HG02970 (cell line): ENCODE data around the gene ZNF786.
"Not testable (repeated sequence)": the region's sequence is repeated elsewhere in the genome, so short reads cannot be mapped to it uniquely, and the experiment has no call there.

Experiments used
- ATAC-seq: cut with Tn5 transposase; IDR thresholded peaks from one replicate; pipeline ENCODE4 v1.9.1; 2021; ENCODE audit warnings: mild to moderate bottlenecking, moderate library complexity, moderate number of reproducible peaks; ENCODE audit not compliant: unreplicated experiment, low FRiP score

Gene ZNF786

GRCh38 chr7:149084407-149084806 is 6.1 kb downstream of the ZNF786 start:
- ATAC-seq, result no peak

DNA sequence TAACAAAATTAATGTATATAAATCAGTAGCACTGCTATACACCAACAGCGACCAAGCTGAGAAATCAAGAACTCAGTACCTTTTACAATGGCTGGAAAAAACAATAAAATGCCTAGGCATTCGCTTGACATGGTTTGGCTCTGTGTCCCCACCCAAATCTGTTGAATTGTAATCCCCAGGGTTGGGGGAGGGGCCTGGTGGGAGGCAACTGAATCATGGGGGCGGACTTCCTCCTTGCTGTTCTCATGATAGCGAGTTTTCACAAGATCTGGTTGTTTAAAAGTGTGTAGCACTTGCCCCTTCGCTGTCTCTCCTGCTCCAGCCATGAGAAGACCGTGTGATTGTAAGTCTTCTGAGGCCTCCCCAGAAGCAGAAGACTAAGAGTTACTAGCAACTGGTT is 8.6 kb downstream of the ZNF786 start:
- ATAC-seq, result no peak

GRCh38 chr7:149077594-149077993 is 12.9 kb downstream of the ZNF786 start:
- ATAC-seq, result no peak

DNA sequence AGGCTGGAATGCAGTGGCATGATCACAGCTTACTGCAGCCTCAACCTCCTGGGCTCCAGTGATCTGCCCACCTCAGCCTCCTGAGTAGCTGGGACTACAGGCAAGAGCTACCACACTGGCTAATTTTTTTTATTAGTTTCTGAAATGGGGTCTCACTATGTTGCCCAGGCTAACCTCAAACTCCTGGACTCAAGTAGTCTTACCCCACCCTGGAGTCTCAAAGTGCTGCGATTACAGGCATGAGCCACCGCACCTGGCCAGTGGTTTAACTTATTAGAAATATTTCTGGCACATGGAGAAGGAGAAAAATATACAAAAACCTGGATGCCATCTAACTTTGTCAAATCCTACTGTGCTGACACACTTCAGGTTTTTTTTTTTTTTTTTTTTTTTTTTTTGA is 15.2 kb downstream of the ZNF786 start:
- no peak for ATAC-seq

- ATAC-seq, result no peak
Measured at GRCh38 chr7:149074116-149074885, 16.2 kb downstream of the ZNF786 start.

- no peak for ATAC-seq
Measured at GRCh38 chr7:149072438-149072775, 18.1 kb downstream of the ZNF786 start.

DNA sequence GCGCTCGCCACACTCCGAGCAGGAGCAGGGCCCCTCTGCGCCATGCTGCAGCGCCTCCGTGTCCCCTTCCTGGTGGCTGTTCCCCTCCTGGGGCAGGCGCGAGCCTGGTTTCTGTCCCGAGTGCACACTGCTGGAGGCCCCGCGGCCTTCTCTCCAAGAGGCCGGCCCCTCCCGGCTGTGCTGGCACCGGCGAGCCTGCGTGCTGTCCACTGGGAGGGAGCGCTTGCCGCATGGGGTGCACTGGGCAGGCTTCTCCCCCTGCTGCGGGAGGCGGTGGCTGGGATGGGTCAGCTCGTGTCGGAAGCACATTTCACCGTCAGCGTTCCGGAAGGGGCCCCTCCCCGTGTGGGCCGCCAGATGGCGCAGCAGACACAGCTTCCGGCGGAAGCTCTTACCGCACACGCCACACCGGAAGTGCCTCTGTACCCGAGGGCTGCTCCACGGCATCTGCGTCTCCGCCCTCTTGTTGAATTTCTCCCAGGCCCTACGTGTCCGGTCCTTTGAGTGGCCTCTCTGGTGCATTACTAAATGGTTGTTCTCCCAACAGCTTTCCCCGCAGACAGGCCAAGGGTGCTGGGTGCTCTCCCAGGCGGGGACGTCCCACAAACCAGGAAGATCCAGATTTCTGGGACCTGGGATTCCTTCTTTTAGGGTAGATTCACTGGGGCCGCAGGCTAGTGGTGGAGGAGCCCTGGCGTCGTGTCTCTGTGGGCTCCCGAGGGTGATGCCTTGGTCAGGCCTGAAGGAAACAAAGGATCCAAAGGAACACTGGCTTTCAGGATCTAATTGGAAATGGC is 18.7 kb downstream of the ZNF786 start:
- no peak for ATAC-seq

GRCh38 chr7:149071182-149071635 is 19.3 kb downstream of the ZNF786 start:
- no peak for ATAC-seq

GRCh38 chr7:149070372-149071125 is 20.0 kb downstream of the ZNF786 start:
- ATAC-seq, result no peak

GRCh38 chr7:149067869-149068268 is 22.6 kb downstream of the ZNF786 start:
- ATAC-seq, result no peak

- no peak for ATAC-seq
Measured at GRCh38 chr7:149063476-149063875, 27.0 kb downstream of the ZNF786 start.

DNA sequence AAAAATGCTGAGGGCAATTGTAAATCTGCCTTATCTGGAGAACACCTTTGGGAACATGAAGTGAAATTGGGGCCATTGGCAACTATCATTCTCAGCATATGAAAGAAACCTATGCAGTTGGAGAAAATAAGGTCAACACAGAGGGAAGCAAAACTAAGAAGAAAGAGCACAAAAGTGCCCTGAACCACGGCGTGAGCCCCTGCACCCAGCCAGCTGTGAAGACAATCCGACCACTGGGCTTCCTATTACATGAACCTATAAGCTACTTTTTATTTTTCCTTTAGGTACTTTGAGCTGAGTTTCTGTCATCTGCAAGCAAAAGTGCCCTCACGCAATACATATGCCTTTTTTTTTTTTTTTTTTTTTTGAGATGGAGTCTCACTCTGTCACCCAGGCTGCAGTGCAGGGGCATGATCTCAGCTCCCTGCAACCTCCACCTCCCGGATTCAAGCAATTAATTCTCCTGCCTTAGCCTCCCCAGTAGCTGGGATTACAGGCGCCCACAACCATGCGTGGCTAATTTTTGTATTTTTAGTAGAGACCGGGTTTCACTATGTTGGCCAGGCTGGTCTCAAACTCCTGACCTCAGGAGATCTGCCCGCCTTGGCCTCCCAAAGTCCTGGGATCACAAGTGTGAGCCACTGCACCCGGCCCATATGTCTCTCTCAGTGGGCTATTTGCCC is 28.2 kb downstream of the ZNF786 start:
- not testable (repeated sequence) for ATAC-seq

- ATAC-seq, result no peak
Measured at GRCh38 chr7:149060156-149060555, 30.4 kb downstream of the ZNF786 start.

DNA sequence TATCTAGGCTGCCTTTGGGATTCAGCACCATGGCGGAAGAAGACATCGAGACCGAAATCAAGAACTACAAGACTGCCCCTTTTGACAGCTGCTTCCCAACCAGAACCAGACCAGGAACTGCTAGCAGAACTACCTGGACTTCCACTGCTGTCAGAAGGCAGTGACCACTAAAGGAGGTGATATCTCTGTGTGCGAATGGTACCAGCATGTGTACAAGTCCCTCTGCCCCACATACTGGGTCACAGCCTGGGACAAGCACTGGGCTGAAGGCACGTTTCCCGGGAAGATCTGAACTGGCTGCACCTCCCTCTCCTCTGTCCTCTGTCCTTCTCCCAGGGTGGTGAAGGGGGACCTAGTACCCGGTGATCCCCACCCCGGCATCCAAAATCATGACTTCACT is 36.6 kb downstream of the ZNF786 start:
- ATAC-seq, result no peak

DNA sequence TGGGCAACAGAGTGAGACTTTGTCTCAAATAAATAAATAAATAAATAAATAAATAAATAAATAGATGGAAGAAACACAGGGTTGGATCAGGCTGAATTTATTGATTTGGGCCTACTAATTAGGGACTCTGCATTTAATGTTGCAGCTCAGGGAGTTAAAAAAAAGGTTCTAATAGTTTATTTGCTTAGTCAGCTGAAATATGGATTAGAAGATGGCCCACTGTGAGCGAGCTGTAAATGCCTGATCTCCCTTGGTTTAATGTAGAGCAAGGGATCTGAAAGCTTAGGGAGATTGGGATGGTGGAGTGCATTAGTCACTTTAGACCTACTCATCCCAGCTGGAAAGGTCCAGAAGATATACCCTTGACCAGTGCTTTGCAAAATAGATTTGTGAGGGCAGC is 37.1 kb downstream of the ZNF786 start:
- ATAC-seq, result no peak

GRCh38 chr7:149050941-149051340 is 39.6 kb downstream of the ZNF786 start:
- no peak for ATAC-seq

DNA sequence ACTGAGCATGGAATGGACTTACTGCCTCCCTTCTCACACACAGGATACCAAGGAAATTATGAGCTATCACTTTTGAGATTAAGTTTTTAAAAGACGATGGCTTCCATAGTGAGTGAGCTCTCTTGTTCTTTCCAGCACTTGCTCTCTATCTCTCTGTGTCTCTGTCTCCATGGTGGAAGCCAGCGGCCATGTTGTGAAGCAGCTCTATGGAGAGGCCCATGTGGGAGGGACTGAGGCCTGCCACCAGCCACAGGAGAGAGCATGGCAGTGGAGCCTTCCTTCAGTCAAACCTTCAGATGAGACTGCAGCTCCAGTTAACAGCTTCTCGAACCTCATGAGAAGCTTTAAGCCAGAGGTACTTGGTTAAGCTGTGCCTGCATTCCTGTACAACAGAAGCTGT is 41.7 kb downstream of the ZNF786 start:
- no peak for ATAC-seq

- ATAC-seq, result no peak
Measured at GRCh38 chr7:149046416-149046815, 44.1 kb downstream of the ZNF786 start.

GRCh38 chr7:149043936-149044335 is 46.6 kb downstream of the ZNF786 start:
- no peak for ATAC-seq

GRCh38 chr7:149041350-149041749 is 49.2 kb downstream of the ZNF786 start:
- ATAC-seq, result no peak

DNA sequence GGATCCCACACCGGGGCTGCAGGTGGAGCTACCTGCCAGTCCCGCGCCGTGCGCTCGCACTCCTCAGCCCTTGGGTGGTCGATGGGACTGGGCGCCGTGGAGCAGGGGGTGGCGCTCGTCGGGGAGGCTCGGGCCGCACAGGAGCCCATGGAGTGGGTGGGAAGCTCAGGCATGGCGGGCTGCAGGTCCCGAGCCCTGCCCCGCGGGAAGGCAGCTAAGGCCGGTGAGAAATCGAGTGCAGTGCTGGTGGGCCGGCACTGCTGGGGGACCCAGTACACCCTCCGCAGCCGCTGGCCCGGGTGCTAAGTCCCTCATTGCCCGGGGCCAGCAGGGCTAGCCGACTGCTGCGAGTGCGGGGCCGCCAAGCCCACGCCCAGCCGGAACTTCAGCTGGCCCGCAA is 51.9 kb downstream of the ZNF786 start:
- not testable (repeated sequence) for ATAC-seq
